Fibroblast of villous mesenchyme (primary cell): ENCODE data around the gene SMOC1. TPM values are rescaled to one million over a fixed set of nuclear protein-coding genes. Genes with fewer than 3 reads are reported as not detected.

ENCODE experiments used
- DNase-seq: peaks from one replicate; pipeline ENCODE4 v3.0.0-alpha.2; 2010; ENCODE audit warnings: low read depth
- H3K4me3 ChIP-seq: 2 replicates; pipeline ENCODE4 v1.5.1; 2011; ENCODE audit warnings: low read depth, mild to moderate bottlenecking, low read length
- CTCF ChIP-seq: IDR thresholded peaks from 2 replicates; pipeline ENCODE4 v1.5.1; 2012; ENCODE audit warnings: low read depth, mild to moderate bottlenecking, low read length; ENCODE audit not compliant: insufficient read depth
- total RNA-seq: library from RNA; depleted of rRNA; stranded (reverse); fragments of >200 nt; gene quantifications from 2 replicates; pipeline ENCODE4 v1.2.3, GENCODE V29; 2012

SMOC1 gene
- total RNA-seq, 1 donor, result not detected

DNA sequence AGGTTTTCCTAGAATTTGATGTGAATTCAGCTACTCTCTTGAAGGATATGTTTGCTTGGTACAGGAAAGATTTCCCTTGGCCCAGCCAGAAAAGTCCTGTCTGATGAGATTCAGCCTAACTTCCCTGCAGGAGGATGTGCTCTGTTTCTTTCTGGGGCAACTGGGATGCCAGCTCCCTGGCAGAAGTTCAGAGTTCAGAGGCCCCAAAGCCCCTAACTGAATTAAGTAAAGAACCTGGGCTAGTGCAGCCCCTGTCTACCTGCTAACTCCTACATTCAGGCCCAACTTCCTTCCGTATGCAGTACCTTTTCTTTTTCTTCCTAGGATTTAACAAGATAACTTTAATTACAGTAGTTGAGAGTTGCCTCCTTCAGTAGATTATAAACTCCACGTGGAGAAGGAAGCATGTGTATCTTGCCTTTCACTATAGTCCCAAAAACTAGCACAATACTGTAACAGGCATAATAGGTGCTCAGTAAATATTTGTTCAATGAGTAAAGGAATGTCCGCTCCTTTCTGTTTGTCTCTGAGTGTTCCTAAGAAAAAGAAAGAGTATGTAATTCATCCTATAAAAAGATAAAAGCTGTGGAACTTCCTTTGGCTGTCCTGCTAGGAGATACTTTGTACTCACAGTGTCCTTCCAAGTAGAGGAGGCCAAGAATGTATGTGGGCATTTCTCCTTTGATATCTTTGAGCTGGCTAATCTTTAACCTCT lies 168.5 kb downstream of the SMOC1 start:
- TF ChIP-seq CTCF, result no peak
- DNase-seq, result no peak
- H3K4me3 ChIP-seq, result no peak overlapping the region

GRCh38 chr14:70048313-70048654 lies 169.1 kb downstream of the SMOC1 start:
- TF ChIP-seq CTCF, result no peak
- no peak overlapping the region for H3K4me3 ChIP-seq
- no peak for DNase-seq

- DNase-seq, result no peak
- no peak overlapping the region for H3K4me3 ChIP-seq
- no peak for TF ChIP-seq CTCF
Observed at GRCh38 chr14:70049605-70050004, 170.4 kb downstream of the SMOC1 start.

GRCh38 chr14:70050136-70050535 lies 170.9 kb downstream of the SMOC1 start:
- TF ChIP-seq CTCF, result no peak
- no peak for DNase-seq
- no peak overlapping the region for H3K4me3 ChIP-seq

- H3K4me3 ChIP-seq, result no peak overlapping the region
- TF ChIP-seq CTCF, result no peak
- DNase-seq, result peak; percentile 16
Observed at GRCh38 chr14:70052990-70053389, 173.8 kb downstream of the SMOC1 start.

DNA sequence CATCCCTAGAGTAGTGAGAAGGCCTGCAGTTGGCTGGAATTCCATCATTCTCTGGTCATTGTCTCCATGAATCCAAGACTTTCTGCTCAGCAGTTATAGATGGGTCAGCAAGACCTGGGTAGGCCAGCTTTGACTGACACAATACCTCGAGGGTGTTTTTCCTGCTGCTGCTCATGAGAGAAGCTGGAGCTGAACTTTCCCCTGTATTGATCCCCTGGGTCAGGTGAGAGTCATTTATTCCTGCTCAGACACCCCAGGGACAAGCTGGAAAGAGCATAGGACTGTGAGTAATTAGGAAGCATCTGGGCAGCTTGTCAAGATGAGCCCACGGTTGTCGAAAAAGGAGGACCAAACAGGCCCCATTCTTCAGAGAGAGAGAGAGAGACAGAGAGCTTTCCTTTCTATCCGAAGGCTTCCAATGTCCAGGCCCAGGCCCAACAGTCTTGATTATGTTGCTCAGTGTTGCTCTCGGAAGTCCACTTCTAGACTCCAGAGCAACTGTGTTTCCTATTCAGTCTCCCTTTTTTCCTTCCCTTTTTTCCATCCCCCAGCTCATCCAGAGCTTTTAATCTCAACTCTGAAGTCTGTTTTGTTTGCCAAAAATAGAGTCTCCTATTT lies 178.4 kb downstream of the SMOC1 start:
- DNase-seq, result no peak
- no peak for TF ChIP-seq CTCF
- no peak overlapping the region for H3K4me3 ChIP-seq
